Activated CD4-positive, alpha-beta T cell treated with anti-CD3 and anti-CD28 coated beads, Interleukin-2, amount 50 U/mL, for 4 hours (primary cell): ENCODE data around the gene CHRM1.
"Not testable (repeated sequence)": the region's sequence is repeated elsewhere in the genome, so short reads cannot be mapped to it uniquely, and the experiment has no call there.

Experiments used
- DNase-seq, 2 experiments: peaks; one replicate each; pipeline ENCODE4 v3.0.0-alpha.2; 2020

The CHRM1 gene, protein sequence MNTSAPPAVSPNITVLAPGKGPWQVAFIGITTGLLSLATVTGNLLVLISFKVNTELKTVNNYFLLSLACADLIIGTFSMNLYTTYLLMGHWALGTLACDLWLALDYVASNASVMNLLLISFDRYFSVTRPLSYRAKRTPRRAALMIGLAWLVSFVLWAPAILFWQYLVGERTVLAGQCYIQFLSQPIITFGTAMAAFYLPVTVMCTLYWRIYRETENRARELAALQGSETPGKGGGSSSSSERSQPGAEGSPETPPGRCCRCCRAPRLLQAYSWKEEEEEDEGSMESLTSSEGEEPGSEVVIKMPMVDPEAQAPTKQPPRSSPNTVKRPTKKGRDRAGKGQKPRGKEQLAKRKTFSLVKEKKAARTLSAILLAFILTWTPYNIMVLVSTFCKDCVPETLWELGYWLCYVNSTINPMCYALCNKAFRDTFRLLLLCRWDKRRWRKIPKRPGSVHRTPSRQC

DNA sequence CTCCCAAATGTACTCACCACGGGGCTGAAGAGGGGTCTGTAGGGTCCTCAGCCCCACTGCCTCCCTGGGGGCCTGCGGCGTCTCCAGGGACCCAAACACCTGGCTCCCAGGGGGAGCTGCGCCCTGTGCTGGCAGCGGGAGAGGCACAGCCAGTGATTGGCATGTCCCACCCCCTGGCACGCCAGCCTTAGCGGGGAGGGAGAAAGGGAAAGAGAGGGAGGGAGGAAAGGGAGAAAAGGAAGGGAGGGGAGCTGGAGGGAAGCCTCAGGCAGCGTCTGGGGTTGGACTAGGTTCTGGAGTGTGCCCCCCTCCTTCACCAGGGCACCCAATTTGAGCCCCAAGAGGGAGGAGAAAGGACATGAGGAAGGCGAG lies at the start of gene CHRM1:
Gene CHRM1, minus strand, starts transcription at position 163 of the 372 bp plus-strand sequence. CDS start 10,263 bp downstream, outside the sequence.
- DNase-seq: no peak

DNA sequence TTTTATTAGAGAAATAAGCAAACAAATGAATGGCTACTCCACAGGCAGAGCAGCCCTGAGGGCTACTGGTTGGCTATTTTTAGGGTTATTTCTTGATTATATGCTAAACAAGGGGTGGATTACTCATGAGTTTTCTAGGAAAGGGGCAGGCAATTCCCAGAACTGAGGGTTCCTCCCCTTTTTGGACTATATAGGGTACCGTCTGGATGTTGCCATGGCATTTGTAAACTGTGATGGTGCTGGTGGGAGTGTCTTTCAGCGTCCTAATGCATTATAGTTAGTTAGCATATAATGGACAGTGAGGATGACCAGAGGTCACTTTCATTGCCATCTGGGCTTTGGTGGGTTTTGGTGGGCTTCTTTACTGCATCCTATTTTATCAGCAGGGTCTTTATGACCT lies 44.4 kb upstream of the CHRM1 start:
- no peak for DNase-seq

DNA sequence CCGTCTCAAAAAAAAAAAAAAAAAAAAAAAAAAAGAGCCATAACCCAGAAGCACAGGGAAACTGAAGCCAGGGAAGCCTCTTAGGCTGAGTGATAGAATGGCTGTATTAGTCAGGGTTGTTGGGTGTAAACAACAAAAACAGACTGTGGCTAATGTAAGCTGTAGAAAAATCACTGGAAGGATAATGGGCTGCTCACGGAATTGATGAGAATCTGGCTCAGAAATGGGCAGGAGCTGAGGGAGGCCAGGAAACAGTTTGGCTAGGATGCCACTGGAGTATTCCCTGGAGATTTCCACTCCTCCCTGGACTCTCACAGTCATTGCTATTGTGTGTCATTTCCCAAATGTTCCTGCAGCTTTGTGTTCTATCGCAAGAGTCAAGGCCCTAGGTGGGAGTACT lies 41.2 kb upstream of the CHRM1 start:
- no peak for DNase-seq

DNA sequence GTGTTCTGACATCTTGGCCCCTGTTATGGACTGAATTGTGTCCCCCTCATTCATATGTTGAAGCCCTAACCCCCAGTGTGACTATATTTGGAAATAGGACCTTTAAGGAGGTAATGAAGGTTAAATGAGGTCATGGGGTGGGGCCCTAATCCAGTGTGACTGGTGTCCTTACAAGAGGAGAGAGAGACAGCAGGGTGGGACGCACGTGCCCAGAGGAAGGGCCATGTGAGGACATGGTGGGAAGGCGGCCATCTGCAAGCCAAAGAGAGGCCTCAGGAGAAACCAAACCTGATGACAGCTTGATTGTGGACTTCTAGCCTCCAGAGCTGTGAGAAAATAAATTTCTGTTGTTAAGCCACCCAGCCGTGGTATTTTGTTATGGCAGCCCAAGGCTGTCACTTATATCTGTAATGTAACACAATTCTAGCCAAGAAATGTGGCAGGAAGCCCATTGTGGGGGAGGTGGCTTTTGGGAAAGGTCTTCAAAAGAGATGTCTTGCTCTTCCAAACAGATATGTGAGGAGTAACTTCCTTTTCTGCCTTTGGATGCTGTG lies 39.9 kb upstream of the CHRM1 start:
- no peak for DNase-seq

DNA sequence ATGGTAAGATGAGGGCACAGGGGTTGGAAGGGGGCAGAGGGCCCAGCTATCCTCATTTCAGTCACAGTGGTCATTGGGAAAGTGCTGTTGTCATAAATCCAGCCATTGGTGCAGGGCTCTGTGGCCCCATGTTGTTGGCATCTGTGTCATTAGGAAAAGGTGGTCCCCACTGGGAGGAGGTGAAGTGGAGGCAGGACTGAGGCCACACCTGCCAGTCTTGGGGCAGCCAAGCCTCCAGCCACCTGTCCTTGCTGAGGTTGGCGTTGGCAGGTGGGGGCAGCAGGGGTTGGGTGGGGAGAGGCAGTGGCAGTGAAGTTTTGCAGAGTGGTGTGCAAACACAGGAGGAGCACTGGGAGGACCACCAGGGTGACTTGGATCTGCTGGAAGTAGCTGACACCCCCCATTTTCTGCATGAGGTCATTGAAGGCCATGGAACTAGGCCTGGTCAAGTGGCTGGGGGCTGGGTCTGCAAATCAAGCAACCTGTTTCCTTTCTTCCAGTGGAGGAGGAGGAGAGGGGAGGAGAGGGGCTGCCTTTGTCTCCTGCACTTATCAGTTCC lies 38.3 kb upstream of the CHRM1 start:
- DNase-seq: no peak

DNA sequence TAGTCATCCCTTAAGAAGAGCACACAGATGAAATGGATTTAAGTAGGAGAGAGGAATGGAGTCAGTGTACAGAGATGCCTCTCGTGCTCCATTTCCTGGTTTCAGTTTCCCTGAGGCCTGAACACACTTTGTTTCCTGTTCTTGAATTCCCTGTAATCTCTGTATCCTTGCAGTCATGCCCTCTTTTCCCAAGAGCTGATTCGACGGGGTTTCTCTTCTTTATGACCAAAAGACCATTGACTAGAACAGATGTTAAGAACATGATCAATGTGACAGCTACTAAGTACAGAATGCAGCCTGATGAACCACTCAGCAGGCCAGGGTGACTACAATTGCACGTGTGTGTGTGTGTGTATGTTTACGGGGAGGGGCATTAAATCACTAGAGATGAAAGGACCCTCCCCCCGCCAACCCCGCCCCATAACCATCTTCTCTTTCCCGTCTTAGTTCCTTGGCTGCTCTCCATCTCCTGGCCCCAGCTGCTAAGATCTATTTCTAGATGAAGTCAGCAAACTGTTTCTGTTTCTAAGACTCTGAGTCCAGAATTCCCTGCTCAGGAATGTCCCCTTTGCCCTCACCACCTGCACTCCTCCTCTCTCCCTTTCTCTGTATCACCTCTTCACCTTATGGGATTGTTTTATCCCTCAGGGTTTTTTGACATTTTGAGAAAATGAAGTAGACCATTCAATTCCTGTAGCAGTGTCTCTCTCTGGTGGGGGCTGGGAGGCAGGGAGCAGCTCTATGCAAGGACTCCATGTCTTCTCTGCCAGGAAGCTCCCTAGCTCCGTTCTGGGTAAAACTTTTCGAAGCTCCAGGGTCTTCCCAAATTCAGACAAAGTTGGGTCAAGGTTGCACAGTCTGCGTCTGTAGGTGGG lies 37.6 kb upstream of the CHRM1 start:
- DNase-seq: no peak

DNA sequence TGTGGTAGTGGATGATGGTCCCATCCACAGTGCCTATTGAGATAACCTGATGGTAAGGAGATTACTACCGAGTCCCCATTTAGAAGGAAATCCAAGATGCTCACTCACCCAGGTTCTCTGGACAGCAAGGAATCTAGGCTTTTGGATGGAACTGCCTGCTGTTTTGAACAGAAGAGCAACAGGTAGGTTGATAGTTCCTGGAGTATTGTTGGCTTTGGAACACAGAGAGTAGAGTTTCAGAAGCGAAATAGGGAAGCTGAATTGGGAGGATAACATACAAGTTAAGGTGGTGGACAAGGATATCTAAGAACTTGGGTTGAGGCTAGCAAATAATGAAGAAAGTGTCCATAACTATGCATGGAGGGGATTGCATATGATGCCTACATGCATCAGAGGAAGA lies 36.0 kb upstream of the CHRM1 start:
- no peak for DNase-seq

DNA sequence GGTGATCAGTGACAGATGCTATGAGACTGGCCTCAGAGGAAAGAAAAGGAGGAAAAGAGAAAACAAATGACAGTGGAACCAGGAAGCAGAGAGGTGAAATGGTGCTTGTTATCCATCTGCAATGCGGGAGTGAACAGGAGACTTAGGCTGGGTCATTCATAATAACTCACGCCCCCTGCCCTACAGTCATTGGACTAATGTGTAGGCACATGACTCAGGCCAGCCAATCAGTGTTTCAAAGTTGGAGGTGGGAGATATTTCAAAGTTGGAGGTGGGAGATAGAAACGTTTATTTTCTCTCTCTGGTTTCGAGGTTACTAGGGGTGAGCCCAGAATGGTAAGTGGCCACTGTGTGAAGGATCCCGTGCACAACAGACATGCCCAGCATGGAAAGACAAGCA lies 33.3 kb upstream of the CHRM1 start:
- DNase-seq: no peak

DNA sequence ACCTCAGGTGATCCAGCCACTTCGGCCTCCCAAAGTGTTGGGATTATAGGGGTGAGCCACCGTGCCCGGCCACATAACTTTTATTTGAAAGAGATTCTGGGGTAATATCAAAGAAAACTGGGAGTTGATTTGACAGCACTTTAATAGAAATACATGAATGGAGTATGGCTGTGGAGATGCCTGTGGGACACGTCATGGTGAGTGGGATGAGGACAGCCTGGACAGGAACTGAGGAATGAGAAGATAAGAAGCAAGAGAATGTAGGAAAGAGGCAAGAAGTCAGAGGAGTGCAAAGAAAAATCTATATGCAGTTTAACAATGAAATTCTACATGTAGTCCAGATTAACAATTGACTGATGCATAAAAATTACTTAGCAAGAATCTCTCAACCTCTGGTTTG lies 32.6 kb upstream of the CHRM1 start:
- no peak for DNase-seq

DNA sequence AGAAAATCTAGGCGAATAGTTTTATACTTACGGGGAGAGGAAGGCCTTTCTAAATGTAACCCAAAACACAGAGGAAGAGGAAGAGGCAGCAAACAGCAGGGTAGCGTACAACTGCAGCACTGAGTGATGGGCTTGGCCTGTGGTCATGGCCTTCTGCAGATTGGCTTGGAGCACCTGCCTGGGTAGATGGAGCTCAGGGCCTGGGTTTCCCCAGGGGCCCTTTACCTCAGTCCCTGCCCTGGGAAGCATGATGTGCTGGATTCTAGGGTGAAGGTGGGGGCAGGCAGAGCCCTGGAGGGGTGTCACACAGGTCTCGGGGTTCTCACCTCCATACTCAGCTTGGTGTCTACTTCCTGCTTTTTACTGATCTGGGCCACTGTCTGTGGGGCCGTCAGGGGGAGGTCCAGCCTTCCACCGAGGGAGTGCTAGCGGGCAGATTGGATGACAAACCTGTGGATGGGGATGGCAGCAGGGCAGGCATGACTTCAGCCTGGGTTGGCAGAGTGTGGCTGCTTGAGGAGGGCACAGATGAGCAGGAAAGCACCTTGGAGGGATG lies 27.7 kb upstream of the CHRM1 start:
- DNase-seq: no peak

DNA sequence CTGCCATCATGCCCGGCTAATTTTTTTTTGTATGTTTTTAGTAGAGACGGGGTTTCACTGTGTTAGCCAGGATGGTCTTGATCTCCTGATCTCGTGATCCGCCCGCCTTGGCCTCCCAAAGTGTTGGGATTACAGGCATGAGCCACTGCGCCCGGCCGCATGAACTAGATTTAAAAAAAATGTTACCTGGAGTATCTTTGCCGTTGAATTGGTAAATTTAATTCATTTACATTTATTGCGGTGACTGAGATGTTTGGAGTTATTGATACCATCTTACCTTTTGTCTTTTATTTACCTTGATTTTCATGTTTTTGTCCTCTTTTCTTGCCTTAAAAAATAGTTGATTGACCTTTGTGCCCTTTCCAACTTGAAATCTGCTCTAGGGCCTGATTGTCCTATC lies 24.4 kb upstream of the CHRM1 start:
- DNase-seq: not testable (repeated sequence)

DNA sequence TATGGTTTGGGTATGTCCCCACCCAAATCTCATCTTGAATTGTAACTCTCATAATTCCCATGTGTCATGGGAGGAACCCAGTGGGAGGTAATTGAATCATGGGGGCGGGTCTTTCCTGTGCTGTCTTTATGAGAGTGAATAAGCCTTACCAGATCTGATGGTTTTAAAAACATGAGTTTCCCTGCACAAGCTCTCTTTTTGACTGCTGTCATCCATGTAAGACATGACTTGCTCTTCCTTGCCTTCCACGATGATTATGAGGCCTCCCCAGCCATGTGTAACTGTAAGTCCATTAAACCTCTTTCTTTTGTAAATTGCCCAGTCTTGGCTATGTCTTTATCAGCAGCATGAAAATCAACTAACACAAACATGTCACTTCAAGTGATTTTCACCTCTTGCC lies 16.4 kb upstream of the CHRM1 start:
- DNase-seq: not testable (repeated sequence)

DNA sequence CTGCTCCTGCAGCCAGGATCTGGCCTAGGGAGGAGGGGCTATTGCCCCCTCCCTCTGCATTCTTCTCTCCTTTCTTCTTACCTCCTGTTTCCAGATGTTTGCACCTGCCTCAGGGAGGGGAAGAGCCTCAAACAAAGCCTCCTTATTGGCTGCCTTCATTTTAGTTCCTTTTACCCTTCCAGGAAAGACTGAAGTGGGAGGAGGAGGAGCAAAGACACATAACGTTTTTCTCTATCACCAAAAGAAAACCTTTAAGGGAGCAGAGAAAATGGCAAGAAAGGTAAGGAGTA lies 13.3 kb upstream of the CHRM1 start:
- DNase-seq: no peak

DNA sequence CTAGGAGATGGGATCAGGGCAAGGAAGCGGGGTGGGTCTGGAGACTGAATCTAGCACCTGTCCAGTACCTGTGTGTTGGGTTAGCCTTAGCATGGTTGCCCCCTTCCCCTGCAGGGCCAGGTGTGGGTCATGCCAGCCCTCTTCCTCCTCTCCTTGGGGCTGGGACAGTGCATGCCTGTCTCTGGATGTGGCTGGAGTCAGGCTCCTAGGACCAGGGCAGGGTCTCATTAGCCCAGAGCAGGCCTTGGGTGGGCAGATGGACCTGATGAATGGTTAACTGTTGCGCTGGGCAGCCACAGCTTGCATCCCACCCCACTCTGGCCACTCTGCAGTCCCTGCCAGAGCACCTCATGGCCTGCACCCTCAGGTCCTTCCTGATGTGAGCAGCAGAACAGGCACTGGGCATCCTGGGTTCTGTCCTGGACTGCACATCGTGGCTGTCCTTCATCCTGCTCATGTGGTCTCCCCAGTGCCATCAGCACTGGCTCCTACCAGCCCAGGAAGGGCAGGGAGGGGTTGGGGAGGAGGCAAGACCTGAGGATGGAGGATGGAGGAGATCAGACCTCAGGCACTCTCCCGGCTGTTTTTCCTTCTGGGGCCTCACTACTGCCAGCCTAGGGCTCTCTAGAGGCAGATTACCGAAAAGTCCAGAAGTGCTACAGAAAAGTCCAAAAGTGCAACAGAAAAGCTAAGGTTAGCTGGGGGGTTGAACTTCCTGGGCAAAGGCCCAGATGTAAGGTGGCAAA lies 12.8 kb upstream of the CHRM1 start:
- no peak for DNase-seq

DNA sequence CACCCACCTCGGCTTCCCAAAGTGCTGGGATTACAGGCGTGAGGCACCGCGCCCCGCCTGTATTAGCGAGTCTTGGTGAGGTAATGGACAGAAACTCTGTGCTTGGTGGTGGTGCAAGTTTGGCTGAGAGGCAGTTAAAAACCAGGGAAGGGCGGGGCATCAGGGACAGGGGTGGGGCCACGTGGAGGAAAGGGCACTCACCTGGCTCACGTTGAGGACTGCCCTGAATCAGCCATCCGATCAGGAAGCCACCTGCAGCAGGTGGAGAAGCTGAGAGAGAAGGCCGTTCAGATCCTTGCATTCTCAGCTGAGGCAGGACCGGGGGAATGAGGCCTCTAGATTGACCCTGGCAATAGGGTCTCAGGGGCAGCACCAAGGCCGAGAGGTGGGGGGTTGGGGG lies 12.1 kb upstream of the CHRM1 start:
- no peak for DNase-seq

DNA sequence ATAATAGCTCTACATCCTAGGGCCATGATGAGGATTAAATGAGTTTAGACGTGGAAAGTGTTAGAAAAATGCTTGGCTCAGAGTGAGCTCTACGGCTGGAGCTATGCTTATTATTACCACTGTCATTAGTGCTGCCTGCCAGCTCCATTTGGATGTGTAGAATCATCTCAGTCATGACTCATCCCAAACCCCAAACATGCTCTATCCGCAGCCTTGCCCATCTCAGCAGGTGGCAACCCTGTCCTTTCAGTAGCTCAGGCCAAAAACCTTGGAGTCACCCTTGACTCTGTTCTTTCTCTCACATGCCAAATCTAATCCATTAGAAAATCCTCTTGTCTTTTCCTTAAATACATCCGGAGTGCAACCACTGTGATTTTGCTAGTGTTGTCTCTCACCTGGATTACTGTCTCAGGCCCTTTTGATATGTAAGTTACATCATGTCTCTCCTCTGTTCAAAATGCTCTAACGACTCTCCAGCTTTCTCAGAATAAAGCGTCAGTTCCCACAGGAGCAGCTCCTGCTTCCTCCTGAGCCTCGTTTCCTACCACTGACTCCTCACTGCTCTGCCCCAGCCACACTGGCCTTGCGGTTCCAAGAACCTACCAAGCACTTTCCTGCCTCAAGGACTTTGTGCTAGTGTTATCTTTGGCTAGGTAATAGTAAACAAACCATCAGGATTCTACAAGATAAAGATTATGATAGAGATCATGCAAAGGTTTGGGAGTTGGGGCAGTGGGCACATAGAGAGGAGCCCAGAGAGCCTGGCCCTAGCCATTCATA lies 10.5 kb upstream of the CHRM1 start:
- no peak for DNase-seq

DNA sequence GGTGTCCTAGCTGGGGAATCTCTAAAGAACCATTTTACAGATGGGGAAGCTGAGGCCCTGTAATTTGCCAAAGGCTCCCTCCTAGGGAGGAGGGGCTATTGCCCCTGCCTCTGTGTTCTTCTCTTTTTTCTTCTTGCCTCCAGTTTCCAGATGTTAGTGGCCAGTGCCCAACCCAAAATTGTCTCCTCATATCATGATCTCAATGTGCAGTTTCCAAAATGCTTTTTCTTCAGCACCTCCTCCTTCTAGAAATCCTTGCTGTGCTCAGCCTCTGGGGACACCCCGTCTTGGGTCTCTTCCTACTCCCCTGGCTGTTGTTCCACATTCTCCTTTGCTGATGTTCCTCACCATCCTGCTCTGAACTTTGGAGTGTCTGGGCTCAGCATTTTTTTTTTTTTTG lies 9.5 kb upstream of the CHRM1 start:
- no peak for DNase-seq

DNA sequence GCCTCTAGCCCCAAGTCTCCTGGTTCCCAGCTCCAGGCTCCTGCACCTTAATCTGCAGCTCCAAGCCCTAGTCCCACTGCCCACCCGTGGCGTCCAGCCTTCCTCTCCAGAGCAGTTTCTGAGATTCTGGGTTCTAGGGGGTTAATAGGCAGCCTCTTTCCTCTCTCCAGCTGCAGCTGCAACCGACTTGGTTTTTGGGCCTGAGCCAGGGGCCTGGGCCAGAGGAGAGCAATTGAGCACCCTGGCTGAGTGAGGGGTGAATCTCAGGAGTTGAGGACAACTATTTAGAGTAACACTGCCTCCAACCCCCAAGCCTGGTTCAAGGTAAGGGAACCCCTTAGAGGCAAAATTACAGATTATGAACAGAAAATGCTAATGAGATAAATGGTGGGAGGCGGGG lies 9.0 kb upstream of the CHRM1 start:
- DNase-seq: no peak

DNA sequence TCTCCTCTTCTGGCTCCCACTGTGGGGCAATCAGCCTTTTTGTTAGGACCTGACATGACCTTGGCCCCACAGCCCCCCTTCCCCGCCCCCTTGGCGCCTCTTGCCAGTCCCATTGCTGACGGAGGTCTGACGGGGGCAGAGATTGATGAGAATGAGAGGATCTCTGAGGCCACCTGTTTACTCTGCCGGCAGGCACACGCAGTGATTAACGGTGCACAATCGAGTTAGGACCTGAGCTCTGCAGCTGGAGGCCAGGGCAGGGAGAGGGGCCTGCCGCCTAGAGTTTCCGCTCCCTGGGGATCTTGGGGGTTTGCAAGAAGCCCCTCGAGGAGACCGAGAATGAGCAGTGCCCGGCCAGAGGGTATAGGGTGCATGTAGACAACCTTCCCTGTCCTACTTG lies 6.8 kb upstream of the CHRM1 start:
- DNase-seq: no peak

DNA sequence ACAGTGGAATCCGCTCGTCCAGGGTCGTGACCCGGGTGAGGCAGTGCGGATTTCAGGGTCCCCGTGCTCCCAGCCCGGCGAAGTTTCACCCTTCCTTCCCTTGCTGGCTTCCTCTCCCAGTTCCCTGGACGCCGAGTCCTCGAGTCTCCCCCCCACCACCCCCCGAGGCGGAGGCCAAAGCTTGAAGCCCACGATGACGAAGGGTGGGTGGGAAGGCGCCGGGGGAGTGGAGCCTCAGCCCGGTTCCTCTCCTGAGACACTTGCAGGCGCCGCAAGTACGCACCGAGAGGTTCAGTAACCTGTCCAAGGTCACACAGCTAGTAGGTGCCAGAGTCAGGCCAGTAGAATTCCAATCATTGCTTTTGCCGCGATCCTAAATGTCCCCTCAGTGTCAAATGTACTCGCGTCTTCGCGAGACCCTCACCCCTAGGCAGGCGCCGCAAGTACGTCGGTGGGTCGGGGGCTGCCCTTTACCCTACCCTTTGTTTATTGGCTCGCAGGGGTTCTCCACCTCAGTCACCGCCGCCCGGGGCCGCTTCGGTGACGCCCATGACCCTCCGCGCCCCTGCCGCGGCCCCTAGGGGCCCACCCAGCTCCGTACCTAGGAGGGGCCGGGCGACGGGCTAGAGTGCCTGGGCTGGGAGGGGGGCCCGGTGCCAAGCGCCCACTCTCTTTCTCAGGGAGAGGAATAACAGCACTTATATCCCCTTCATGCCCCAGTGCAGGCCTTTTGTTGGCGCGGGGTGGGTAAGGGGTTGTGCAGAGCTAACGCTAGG lies 5.7 kb upstream of the CHRM1 start:
- no peak for DNase-seq
